DND-41 (cell line): Measurements from ENCODE around the gene BAIAP2.

ENCODE experiments used
- ATAC-seq: fragments of 200-7000 bp; cut with Tn5 transposase; 3 replicates; pipeline ENCODE4 v1.9.1; 2021; ENCODE audit warnings: low read depth; ENCODE audit not compliant: insufficient read depth
- DNase-seq: peaks from one replicate; pipeline ENCODE4 v3.0.0-alpha.2; 2020
- H2AFZ ChIP-seq: 2 replicates; pipeline ENCODE4 v1.6.0; 2012; ENCODE audit warnings: low read depth, low read length
- H3K27ac ChIP-seq: 2 replicates; pipeline ENCODE4 v1.5.1; 2012; ENCODE audit warnings: low read length, inconsistent platforms
- H3K27me3 ChIP-seq: fragments of 200-600 bp; sonication (generic); 2 replicates; pipeline ENCODE4 v1.6.0; 2012; ENCODE audit warnings: low read length, mild to moderate bottlenecking, inconsistent platforms; ENCODE audit not compliant: insufficient read depth, poor library complexity
- H3K36me3 ChIP-seq: 2 replicates; pipeline ENCODE4 v1.5.1; 2012; ENCODE audit warnings: low read length, inconsistent platforms; ENCODE audit not compliant: insufficient read depth
- H3K4me1 ChIP-seq: 2 replicates; pipeline ENCODE4 v1.5.1; 2012; ENCODE audit warnings: mild to moderate bottlenecking, low read length; ENCODE audit not compliant: insufficient read depth
- H3K4me2 ChIP-seq: 2 replicates; pipeline ENCODE4 v1.6.0; 2012; ENCODE audit warnings: mild to moderate bottlenecking, moderate library complexity, low read length, inconsistent platforms; ENCODE audit not compliant: insufficient read depth
- H3K4me3 ChIP-seq, 2 experiments: fragments of 200-600 bp in 1 of 2; shearing (Covaris generic) in 1 of 2; 2 replicates each; pipeline ENCODE4 v1.5.1; 2012 to 2016; ENCODE audit warnings: inconsistent platforms in 2 of 2, low read length in 2 of 2, mild to moderate bottlenecking in 2 of 2, low read depth in 1 of 2, moderate library complexity in 1 of 2
- H3K79me2 ChIP-seq: 2 replicates; pipeline ENCODE4 v1.6.0; 2012; ENCODE audit warnings: low read length, inconsistent platforms; ENCODE audit not compliant: insufficient read depth
- H3K9ac ChIP-seq: 2 replicates; pipeline ENCODE4 v1.6.0; 2012; ENCODE audit warnings: low read depth, mild to moderate bottlenecking, inconsistent platforms, low read length, moderate library complexity
- H3K9me3 ChIP-seq: 2 replicates; pipeline ENCODE4 v1.5.1; 2012; ENCODE audit warnings: low read length, moderate library complexity, mild to moderate bottlenecking, inconsistent platforms; ENCODE audit not compliant: insufficient read depth, severe bottlenecking
- H4K20me1 ChIP-seq: 2 replicates; pipeline ENCODE4 v1.6.0; 2012; ENCODE audit warnings: low read length; ENCODE audit not compliant: insufficient read depth
- CTCF ChIP-seq: IDR thresholded peaks from 2 replicates; pipeline ENCODE4 v1.5.1; 2012; ENCODE audit warnings: borderline replicate concordance, low read length, moderate library complexity, mild to moderate bottlenecking; ENCODE audit not compliant: poor library complexity, severe bottlenecking; ENCODE audit errors: extremely low read depth
- EZH2 ChIP-seq: IDR thresholded peaks from 3 replicates; pipeline ENCODE4 v1.6.1; 2012; ENCODE audit warnings: borderline replicate concordance, low read depth, mild to moderate bottlenecking, moderate library complexity, low read length, inconsistent platforms; ENCODE audit not compliant: severe bottlenecking

BAIAP2 gene

DNA sequence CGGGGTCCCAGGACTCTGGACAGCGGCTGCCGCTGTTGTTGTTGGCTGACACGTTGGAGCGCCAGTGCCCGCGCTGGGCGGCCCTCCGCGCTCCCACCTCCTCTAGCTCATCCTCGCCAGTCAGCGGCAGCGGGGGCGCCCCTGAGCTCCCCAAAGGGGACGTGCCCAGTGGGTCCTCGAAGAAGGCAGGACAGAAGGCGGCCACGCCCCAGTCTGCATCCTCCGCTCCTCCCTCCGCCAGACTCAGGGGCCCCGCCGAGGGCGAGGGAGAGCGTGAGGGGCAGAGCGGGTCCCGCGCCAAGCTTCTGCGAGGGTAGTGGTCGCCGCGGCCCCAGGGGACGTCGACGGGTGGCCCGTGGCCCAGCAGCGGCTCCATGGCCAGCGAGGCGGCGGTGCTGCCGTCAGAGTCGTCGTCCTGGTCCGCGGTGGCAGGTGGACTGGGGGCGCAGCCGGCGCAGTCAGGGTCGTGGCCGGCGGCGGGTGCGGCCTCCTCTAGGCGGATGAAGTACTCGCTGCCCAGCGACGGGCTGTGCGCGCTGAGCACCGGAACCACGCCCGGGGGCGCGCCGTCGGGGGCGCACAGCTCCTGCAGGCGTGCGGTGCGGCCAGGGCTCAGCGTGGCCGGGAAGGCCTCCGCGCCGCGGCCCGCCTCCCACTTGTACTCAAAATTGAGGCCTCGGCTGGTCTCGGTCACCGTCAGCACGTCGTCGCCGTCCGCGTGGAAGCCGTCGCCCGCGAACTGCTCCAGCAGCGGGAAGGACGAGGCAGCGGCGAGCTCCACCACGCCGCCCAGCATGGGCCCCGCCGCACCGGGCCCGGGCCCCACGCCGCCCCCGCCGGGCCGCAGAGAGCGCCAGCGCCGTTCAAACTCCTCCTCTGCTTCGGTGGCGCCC is 87.1 kb downstream of the BAIAP2 start:
- no peaks in the 10 kb centered on the region for H3K36me3 ChIP-seq
- no peak overlapping the region for H3K27ac ChIP-seq
- H4K20me1 ChIP-seq = no peaks in the 10 kb centered on the region
- no peak overlapping the region for H3K4me3 ChIP-seq
- H2AFZ ChIP-seq = no peak overlapping the region
- DNase-seq (no peak), ATAC-seq (no peak)
- H3K9me3 ChIP-seq = no peaks in the 10 kb centered on the region
- no peak for TF ChIP-seq CTCF
- no peak for TF ChIP-seq EZH2
- no peak overlapping the region for H3K9ac ChIP-seq
- no peaks in the 10 kb centered on the region for H3K79me2 ChIP-seq
- no peak overlapping the region for H3K4me2 ChIP-seq
- no peaks in the 10 kb centered on the region for H3K27me3 ChIP-seq
- no peaks in the 10 kb centered on the region for H3K4me1 ChIP-seq

DNA sequence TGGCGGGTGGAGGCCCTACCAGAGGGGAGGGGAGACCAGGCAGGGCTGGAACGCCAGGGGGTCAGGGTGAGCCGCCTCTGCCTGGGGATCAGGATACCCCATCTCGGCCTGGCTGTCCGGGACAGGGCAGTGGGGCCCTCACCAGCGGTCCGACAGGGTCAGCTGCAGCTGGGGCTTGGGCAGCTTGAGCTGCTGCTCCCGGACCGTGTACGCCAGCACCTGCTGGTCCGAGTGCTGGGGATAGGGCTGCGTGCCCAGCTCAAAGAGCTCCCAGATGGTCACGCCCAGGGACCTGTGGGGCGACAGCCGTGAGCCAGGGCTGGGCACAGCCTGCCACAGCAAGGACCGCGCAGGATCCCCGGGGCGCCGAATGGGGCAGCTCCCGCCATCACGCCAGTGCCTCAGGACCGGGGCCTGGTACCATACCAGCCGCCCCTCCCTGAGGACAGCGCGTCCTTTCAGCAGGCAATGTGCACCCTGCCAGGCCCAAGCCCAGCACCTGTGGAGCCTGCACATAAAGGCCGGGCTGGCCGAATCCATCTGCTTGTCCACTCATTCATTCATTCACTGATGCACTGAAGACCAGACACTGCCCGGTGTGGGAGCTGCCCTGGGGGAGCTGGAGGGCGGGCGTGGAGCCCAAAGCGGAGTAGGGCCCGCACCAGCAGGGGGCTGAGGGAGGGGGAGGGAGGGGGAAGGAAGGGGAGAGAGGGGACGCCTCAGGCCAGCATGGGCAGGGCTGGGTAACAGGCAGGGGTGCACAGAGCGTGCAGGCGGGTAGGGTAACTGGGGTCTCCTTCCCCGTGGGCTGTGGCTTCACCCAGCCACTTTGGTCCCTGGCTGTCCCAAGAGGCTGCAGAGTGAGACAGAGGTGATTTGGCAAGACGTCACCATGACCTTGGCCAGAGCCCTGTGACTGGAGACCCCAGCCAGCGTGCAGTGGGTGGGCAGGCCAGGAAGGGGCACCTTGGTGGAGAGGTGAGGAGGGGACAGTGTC is 88.4 kb downstream of the BAIAP2 start:
- Histone ChIP-seq H3K4me1 (no peaks in the 10 kb centered on the region), H3K27me3 (peaks cover 3% of the 10 kb centered on the region), H3K36me3 (no peaks in the 10 kb centered on the region), H3K4me2 (no peak overlapping the region), H3K4me3 (no peak overlapping the region), H3K27ac (no peak overlapping the region), H3K9ac (no peak overlapping the region), H4K20me1 (0 out of 2 replicates have a peak, but pooled peaks cover 2% of the 10 kb centered on the region), H3K9me3 (no peaks in the 10 kb centered on the region), H2AFZ (no peak overlapping the region), H3K79me2 (no peaks in the 10 kb centered on the region)
- no peak for TF ChIP-seq CTCF
- TF ChIP-seq EZH2 = no peak
- no peak for DNase-seq
- no peak for ATAC-seq

GRCh38 chr17:81124377-81124776 is 89.4 kb downstream of the BAIAP2 start:
- H4K20me1 ChIP-seq = peaks cover 6% of the 10 kb centered on the region; the same call in 1 of the 2 replicates
- ATAC-seq = no peak

More at GRCh38 chr17:81124377-81124776, 89.4 kb downstream of the BAIAP2 start:
- H3K27me3 ChIP-seq = peaks cover 4% of the 10 kb centered on the region
- H3K4me1 ChIP-seq = no peaks in the 10 kb centered on the region
- H3K4me2 ChIP-seq = no peak overlapping the region
- H3K4me3 ChIP-seq = no peak overlapping the region
- no peak overlapping the region for H3K27ac ChIP-seq
- H3K79me2 ChIP-seq = no peaks in the 10 kb centered on the region
- H3K9ac ChIP-seq = no peak overlapping the region
- H2AFZ ChIP-seq = no peak overlapping the region
- H3K36me3 ChIP-seq = no peaks in the 10 kb centered on the region
- DNase-seq = no peak
- no peaks in the 10 kb centered on the region for H3K9me3 ChIP-seq
- TF ChIP-seq CTCF (no peak), EZH2 (no peak)
